HG03095 (cell line): Measurements from ENCODE around the gene PAPSS2.
"Not testable (repeated sequence)": the region's sequence is repeated elsewhere in the genome, so short reads cannot be mapped to it uniquely, and the experiment has no call there.

Experiments
- ATAC-seq: cut with Tn5 transposase; IDR thresholded peaks from one replicate; pipeline ENCODE4 v1.9.1; 2021; ENCODE audit warnings: moderate library complexity; ENCODE audit not compliant: unreplicated experiment

The PAPSS2 gene

GRCh38 chr10:87702260-87702972 is 42.7 kb downstream of the PAPSS2 start:
- ATAC-seq, result no peak

- ATAC-seq, result no peak
Observed at GRCh38 chr10:87702973-87703294, 43.3 kb downstream of the PAPSS2 start.

GRCh38 chr10:87703771-87704170 is 44.1 kb downstream of the PAPSS2 start:
- ATAC-seq, result no peak

GRCh38 chr10:87705339-87705738 is 45.7 kb downstream of the PAPSS2 start:
- no peak for ATAC-seq

- ATAC-seq, result no peak
Observed at GRCh38 chr10:87706731-87707130, 47.1 kb downstream of the PAPSS2 start.

- no peak for ATAC-seq
Observed at GRCh38 chr10:87707254-87707653, 47.6 kb downstream of the PAPSS2 start.

- ATAC-seq, result no peak
Observed at GRCh38 chr10:87712913-87713616, 53.4 kb downstream of the PAPSS2 start.

- no peak for ATAC-seq
Observed at GRCh38 chr10:87713707-87714106, 54.0 kb downstream of the PAPSS2 start.

GRCh38 chr10:87715552-87716347 is 56.1 kb downstream of the PAPSS2 start:
- no peak for ATAC-seq

- ATAC-seq, result no peak
Observed at GRCh38 chr10:87716348-87716670, 56.6 kb downstream of the PAPSS2 start.

- no peak for ATAC-seq
Observed at GRCh38 chr10:87720665-87721064, 61.0 kb downstream of the PAPSS2 start.

- ATAC-seq, result no peak
Observed at GRCh38 chr10:87721781-87722180, 62.1 kb downstream of the PAPSS2 start.

- no peak for ATAC-seq
Observed at GRCh38 chr10:87722716-87723115, 63.0 kb downstream of the PAPSS2 start.

- ATAC-seq, result no peak
Observed at GRCh38 chr10:87723500-87723899, 63.8 kb downstream of the PAPSS2 start.

GRCh38 chr10:87724789-87725188 is 65.1 kb downstream of the PAPSS2 start:
- no peak for ATAC-seq

- no peak for ATAC-seq
Observed at GRCh38 chr10:87729940-87730339, 70.3 kb downstream of the PAPSS2 start.

- ATAC-seq, result no peak
Observed at GRCh38 chr10:87733081-87733480, 73.4 kb downstream of the PAPSS2 start.

GRCh38 chr10:87734987-87735827 is 75.5 kb downstream of the PAPSS2 start:
- ATAC-seq, result no peak

- not testable (repeated sequence) for ATAC-seq
Observed at GRCh38 chr10:87738253-87738652, 78.6 kb downstream of the PAPSS2 start.

- no peak for ATAC-seq
Observed at GRCh38 chr10:87739703-87740102, 80.0 kb downstream of the PAPSS2 start.

GRCh38 chr10:87740254-87740655 is 80.6 kb downstream of the PAPSS2 start:
- no peak for ATAC-seq
